CD4-positive, alpha-beta T cell (primary cell): ENCODE results near the gene ACOX3. TPM values are rescaled to one million over a fixed set of nuclear protein-coding genes. Genes with fewer than 3 reads are reported as not detected.

ENCODE experiments used
- ATAC-seq: fragments of 200-7000 bp; cut with Tn5 transposase; one replicate; pipeline ENCODE4 v1.10.0; 2022; ENCODE audit warnings: mild to moderate bottlenecking; ENCODE audit not compliant: poor library complexity
- CTCF ChIA-PET: fragments of 350-600 bp; sonication (Branson Sonifier 250); formaldehyde crosslinking; loops from one replicate; lab custom pipeline; 2021; ENCODE audit warnings: antibody characterized with exemption, inconsistent platforms; lab: Charles Lee
- POLR2A ChIA-PET: fragments of 350-600 bp; sonication (Branson Sonifier 250); formaldehyde crosslinking; loops from one replicate; lab custom pipeline; 2021; ENCODE audit warnings: antibody characterized with exemption, inconsistent platforms; lab: Charles Lee
- DNase-seq, 14 experiments: peaks; one replicate each; pipeline ENCODE4 v3.0.0-alpha.2; 2013 to 2020; ENCODE audit warnings: mixed read lengths in 2 of 14
- H3K27ac ChIP-seq, 2 donors: one replicate each; pipeline versions ENCODE4 v1.5.1 to v1.7.0; 2013; ENCODE audit warnings: low read length in 2 of 2, low read depth in 1 of 2, mild to moderate bottlenecking in 1 of 2
- H3K27me3 ChIP-seq, 2 experiments: 1 replicate in 1 of 2; 2 replicates in 1 of 2; pipeline versions ENCODE4 v1.6.1 to v1.7.0; 2013; ENCODE audit warnings: low read length in 2 of 2, control low read depth in 1 of 2, mild to moderate bottlenecking in 1 of 2, moderate library complexity in 1 of 2; ENCODE audit not compliant: insufficient read depth in 2 of 2, control insufficient read depth in 1 of 2
- H3K36me3 ChIP-seq: one replicate; pipeline ENCODE4 v1.6.1; 2013; ENCODE audit warnings: low read length, control low read depth; ENCODE audit not compliant: insufficient read depth
- H3K4me1 ChIP-seq: one replicate; pipeline ENCODE4 v1.6.1; 2013; ENCODE audit warnings: low read length, control low read depth; ENCODE audit not compliant: insufficient read depth
- H3K4me3 ChIP-seq: one replicate; pipeline ENCODE4 v1.5.1; 2013; ENCODE audit warnings: mild to moderate bottlenecking, low read length, moderate library complexity
- H3K9me3 ChIP-seq, 2 experiments: 1 replicate in 1 of 2; 2 replicates in 1 of 2; pipeline versions ENCODE4 v1.6.1 to v1.7.0; 2013; ENCODE audit warnings: low read length in 2 of 2, mild to moderate bottlenecking in 2 of 2, control low read depth in 1 of 2, moderate library complexity in 1 of 2; ENCODE audit not compliant: control insufficient read depth in 1 of 2, insufficient read depth in 1 of 2
- H3K27ac Mint-ChIP-seq: one replicate; pipeline ENCODE4 v1.8.0; 2020; ENCODE audit warnings: mixed read lengths
- H3K27me3 Mint-ChIP-seq: one replicate; pipeline ENCODE4 v1.8.0; 2021; ENCODE audit warnings: mixed read lengths
- H3K36me3 Mint-ChIP-seq: one replicate; pipeline ENCODE4 v1.8.0; 2021; ENCODE audit warnings: low read depth, mixed read lengths
- H3K4me1 Mint-ChIP-seq: one replicate; pipeline ENCODE4 v1.8.0; 2021; ENCODE audit warnings: low read depth, mixed read lengths
- H3K4me3 Mint-ChIP-seq: one replicate; pipeline ENCODE4 v1.8.0; 2020; ENCODE audit warnings: mild to moderate bottlenecking, mixed read lengths
- H3K9me3 Mint-ChIP-seq: one replicate; pipeline ENCODE4 v1.8.0; 2020; ENCODE audit warnings: mixed read lengths
- CTCF ChIP-seq: fragments of 200-600 bp; IDR thresholded peaks from one replicate; pipeline ENCODE4 v1.8.0; 2022; ENCODE audit warnings: antibody characterized with exemption, mild to moderate bottlenecking
- intact Hi-C, 2 experiments: fragments of 100-400 bp; cut with DNase I in 1 of 2; cut with micrococcal nuclease in 1 of 2; formaldehyde crosslinking; loops; one replicate each; pipeline versions ENCODE4 v1.15.1 to v1.9.0; 2023 to 2025; cut with DNase I, micrococcal nuclease
- total RNA-seq, 174 experiments: library from RNA in 2 of 174; stranded (reverse) in 2 of 174; gene quantifications; one replicate each; pipeline ENCODE4 v1.2.3 and lab custom pipeline; 2021 to 2026

The ACOX3 gene
- total RNA-seq, 2 experiments from 2014 or later: 4.9 to 6.1 TPM

GRCh38 chr4:8467016-8467415 lies 26.5 kb upstream of the ACOX3 start:
- no peak for TF ChIP-seq CTCF
- ChIA-PET CTCF (no interaction called here), POLR2A (no interaction called here)
- intact Hi-C loops: no loop called here
- no peaks in the 10 kb centered on the region for H3K4me1 Mint-ChIP-seq
- Histone ChIP-seq H3K36me3 (peaks cover 46% of the 10 kb centered on the region), H3K27ac (no peak overlapping the region), H3K27me3 (no peaks in the 10 kb centered on the region), H3K4me3 (no peak overlapping the region), H3K4me1 (no peaks in the 10 kb centered on the region), H3K9me3 (no peaks in the 10 kb centered on the region)
- peaks cover 60% of the 10 kb centered on the region for H3K36me3 Mint-ChIP-seq
- H3K9me3 Mint-ChIP-seq: no peaks in the 10 kb centered on the region
- no peak for DNase-seq
- no peak overlapping the region for H3K27ac Mint-ChIP-seq
- no peak overlapping the region for H3K4me3 Mint-ChIP-seq
- no peaks in the 10 kb centered on the region for H3K27me3 Mint-ChIP-seq
- no peak for ATAC-seq

- intact Hi-C loops: no loop called here
- DNase-seq: no peak
- no peaks in the 10 kb centered on the region for H3K9me3 Mint-ChIP-seq
- no peak overlapping the region for H3K4me3 ChIP-seq
- no peaks in the 10 kb centered on the region for H3K4me1 Mint-ChIP-seq
- ChIA-PET POLR2A (no interaction called here), CTCF (no interaction called here)
- no peak for ATAC-seq
- H3K4me3 Mint-ChIP-seq: no peak overlapping the region
- no peaks in the 10 kb centered on the region for H3K4me1 ChIP-seq
- H3K27me3 Mint-ChIP-seq: no peaks in the 10 kb centered on the region
- no peaks in the 10 kb centered on the region for H3K9me3 ChIP-seq
- no peak for TF ChIP-seq CTCF
- H3K36me3 ChIP-seq: peaks cover 46% of the 10 kb centered on the region
- no peaks in the 10 kb centered on the region for H3K27me3 ChIP-seq
- peaks cover 70% of the 10 kb centered on the region for H3K36me3 Mint-ChIP-seq
- H3K27ac Mint-ChIP-seq: no peak overlapping the region
- H3K27ac ChIP-seq: no peak overlapping the region
Observed at GRCh38 chr4:8465615-8466611, 25.4 kb upstream of the ACOX3 start.

GRCh38 chr4:8464381-8464780 lies 23.9 kb upstream of the ACOX3 start:
- ChIA-PET POLR2A (no interaction called here), CTCF (no interaction called here)
- no peaks in the 10 kb centered on the region for H3K27me3 Mint-ChIP-seq
- no peaks in the 10 kb centered on the region for H3K4me1 Mint-ChIP-seq
- no peak overlapping the region for H3K27ac Mint-ChIP-seq
- H3K9me3 Mint-ChIP-seq: no peaks in the 10 kb centered on the region
- Histone ChIP-seq H3K27me3 (no peaks in the 10 kb centered on the region), H3K36me3 (peaks cover 41% of the 10 kb centered on the region), H3K9me3 (no peaks in the 10 kb centered on the region), H3K4me3 (no peak overlapping the region), H3K4me1 (no peaks in the 10 kb centered on the region), H3K27ac (no peak overlapping the region)
- H3K4me3 Mint-ChIP-seq: no peak overlapping the region
- ATAC-seq (no peak), DNase-seq (no peak)
- intact Hi-C loops: no loop called here
- TF ChIP-seq CTCF: no peak
- peaks cover 72% of the 10 kb centered on the region for H3K36me3 Mint-ChIP-seq
